Measurements from ENCODE around the gene PRRC2B.
"Not testable (repeated sequence)": the region's sequence is repeated elsewhere in the genome, so short reads cannot be mapped to it uniquely, and the experiment has no call there.

PRRC2B gene

GRCh38 chr9:131370638-131371037 lies 23.2 kb upstream of the PRRC2B start:
- no peak for DNase-seq (ENCODE audit: low read depth, low spot score)
- Histone ChIP-seq H3K9me3 (ENCODE audit: insufficient read depth, low read length) (peaks cover 17% of the 10 kb centered on the region; the same call in 1 of the 2 replicates), H3K9ac (ENCODE audit: insufficient read length, low read depth) (no peak overlapping the region), H3K36me3 (ENCODE audit: insufficient read depth, insufficient read length, low read length) (no peaks in the 10 kb centered on the region), H3K27me3 (ENCODE audit: insufficient read depth, insufficient read length) (no peaks in the 10 kb centered on the region), H3K4me3 (ENCODE audit: insufficient read length, low read depth) (no peak overlapping the region), H3K4me1 (ENCODE audit: insufficient read depth, insufficient read length) (no peaks in the 10 kb centered on the region)
- TF ChIP-seq ZNF274 (IDR thresholded peaks at IDR 0.05; ENCODE audit: low read depth, low read length) = no peak
- TF ChIP-seq SUZ12 (IDR thresholded peaks at IDR 0.05; ENCODE audit: extremely low read depth, insufficient read depth, insufficient read length) = no peak
- no peak for TF ChIP-seq YY1 (IDR thresholded peaks at IDR 0.05; ENCODE audit: insufficient read depth, insufficient read length)

DNA sequence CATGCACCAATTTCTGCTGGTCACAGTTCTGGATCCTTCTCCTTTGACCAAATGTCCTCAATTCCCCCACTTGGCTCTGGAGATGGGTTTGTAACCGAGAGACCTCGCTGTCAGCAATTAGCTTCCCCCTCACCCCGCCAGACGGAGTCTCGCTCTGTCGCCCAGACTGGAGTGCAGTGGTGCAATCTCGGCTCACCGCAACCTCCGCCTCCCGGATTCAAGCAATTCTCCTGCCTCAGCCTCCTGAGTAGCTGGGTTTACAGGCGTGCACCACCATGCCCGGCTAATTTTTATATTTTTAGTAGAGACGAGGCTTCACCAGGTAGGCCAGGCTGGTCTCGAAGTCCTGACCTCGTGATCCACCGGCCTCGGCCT lies 21.3 kb upstream of the PRRC2B start:
- H3K9ac ChIP-seq (ENCODE audit: insufficient read length, low read depth); DNase-seq (ENCODE audit: low read depth, low spot score); H3K4me1 ChIP-seq (ENCODE audit: insufficient read depth, insufficient read length); H3K36me3 ChIP-seq (ENCODE audit: insufficient read depth, insufficient read length, low read length); H3K27me3 ChIP-seq (ENCODE audit: insufficient read depth, insufficient read length): not testable (repeated sequence)
- Histone ChIP-seq H3K4me3 (ENCODE audit: insufficient read length, low read depth) (peak overlapping the region; percentile 62), H3K9me3 (ENCODE audit: insufficient read depth, low read length) (peaks cover 17% of the 10 kb centered on the region; the same call in 1 of the 2 replicates)

DNA sequence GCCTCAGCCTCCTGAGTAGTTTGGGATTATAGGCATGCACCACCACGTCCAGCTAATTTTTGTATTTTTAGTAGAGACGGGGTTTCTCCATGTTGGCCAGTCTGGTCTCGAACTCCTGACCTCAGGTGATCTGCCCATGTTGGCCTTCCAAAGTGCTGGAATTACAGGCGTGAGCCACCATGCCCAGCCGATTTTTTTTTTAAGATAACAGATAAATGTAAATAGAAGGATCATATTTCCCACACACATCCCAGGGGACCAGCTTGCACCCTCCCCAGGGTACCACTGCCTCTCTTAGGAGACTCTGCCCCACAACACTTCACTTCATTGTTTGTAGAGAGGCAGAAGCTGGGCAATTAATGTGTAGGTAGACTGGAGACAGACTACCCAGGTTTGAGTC lies 19.2 kb upstream of the PRRC2B start:
- peaks cover 17% of the 10 kb centered on the region; the same call in 1 of the 2 replicates for H3K9me3 ChIP-seq (ENCODE audit: insufficient read depth, low read length)
- not testable (repeated sequence) for H3K36me3 ChIP-seq (ENCODE audit: insufficient read depth, insufficient read length, low read length); H3K4me3 ChIP-seq (ENCODE audit: insufficient read length, low read depth); H3K9ac ChIP-seq (ENCODE audit: insufficient read length, low read depth); H3K4me1 ChIP-seq (ENCODE audit: insufficient read depth, insufficient read length); H3K27me3 ChIP-seq (ENCODE audit: insufficient read depth, insufficient read length); DNase-seq (ENCODE audit: low read depth, low spot score)

GRCh38 chr9:131379056-131379455 lies 14.8 kb upstream of the PRRC2B start:
- Histone ChIP-seq H3K36me3 (ENCODE audit: insufficient read depth, insufficient read length, low read length) (no peaks in the 10 kb centered on the region), H3K9ac (ENCODE audit: insufficient read length, low read depth) (no peak overlapping the region), H3K4me1 (ENCODE audit: insufficient read depth, insufficient read length) (peaks cover 8% of the 10 kb centered on the region), H3K27me3 (ENCODE audit: insufficient read depth, insufficient read length) (no peaks in the 10 kb centered on the region), H3K9me3 (ENCODE audit: insufficient read depth, low read length) (no peaks in the 10 kb centered on the region), H3K4me3 (ENCODE audit: insufficient read length, low read depth) (no peak overlapping the region)
- TF ChIP-seq ZNF274 (IDR thresholded peaks at IDR 0.05; ENCODE audit: low read depth, low read length) (no peak), YY1 (IDR thresholded peaks at IDR 0.05; ENCODE audit: insufficient read depth, insufficient read length) (no peak), SUZ12 (IDR thresholded peaks at IDR 0.05; ENCODE audit: extremely low read depth, insufficient read depth, insufficient read length) (no peak)
- DNase-seq (ENCODE audit: low read depth, low spot score) = no peak

GRCh38 chr9:131382850-131383729 lies 10.8 kb upstream of the PRRC2B start:
- Histone ChIP-seq H3K9me3 (ENCODE audit: insufficient read depth, low read length) (no peaks in the 10 kb centered on the region), H3K9ac (ENCODE audit: insufficient read length, low read depth) (no peak overlapping the region), H3K36me3 (ENCODE audit: insufficient read depth, insufficient read length, low read length) (no peaks in the 10 kb centered on the region), H3K4me3 (ENCODE audit: insufficient read length, low read depth) (no peak overlapping the region), H3K4me1 (ENCODE audit: insufficient read depth, insufficient read length) (peaks cover 8% of the 10 kb centered on the region), H3K27me3 (ENCODE audit: insufficient read depth, insufficient read length) (no peaks in the 10 kb centered on the region)
- no peak for TF ChIP-seq SUZ12 (IDR thresholded peaks at IDR 0.05; ENCODE audit: extremely low read depth, insufficient read depth, insufficient read length)
- TF ChIP-seq ZNF274 (IDR thresholded peaks at IDR 0.05; ENCODE audit: low read depth, low read length) = no peak
- TF ChIP-seq YY1 (IDR thresholded peaks at IDR 0.05; ENCODE audit: insufficient read depth, insufficient read length) = no peak
- peak; percentile 68 for DNase-seq (ENCODE audit: low read depth, low spot score)

DNA sequence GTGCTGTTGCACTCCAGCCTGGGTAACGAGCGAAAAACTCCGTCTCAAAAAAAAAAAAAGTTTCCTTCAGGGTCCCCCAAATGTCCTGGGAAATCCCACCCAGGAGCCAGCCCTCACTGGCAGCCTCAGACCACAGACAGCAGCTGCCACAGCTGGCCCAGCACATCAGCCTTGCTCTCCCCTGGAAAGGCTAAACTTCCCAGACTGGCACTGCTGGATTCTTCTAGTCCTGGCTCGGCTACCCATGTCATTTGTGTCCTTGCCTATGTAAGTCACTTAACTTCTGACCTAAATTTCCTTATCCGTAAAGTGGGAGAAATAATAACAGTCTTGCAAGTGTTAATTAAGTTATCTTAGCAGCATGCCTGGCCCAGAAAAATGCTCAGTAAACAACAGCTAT lies 8.6 kb upstream of the PRRC2B start:
- H3K4me3 ChIP-seq (ENCODE audit: insufficient read length, low read depth) = no peak overlapping the region
- H3K9ac ChIP-seq (ENCODE audit: insufficient read length, low read depth) = no peak overlapping the region
- H3K36me3 ChIP-seq (ENCODE audit: insufficient read depth, insufficient read length, low read length) = no peaks in the 10 kb centered on the region
- peaks cover 8% of the 10 kb centered on the region for H3K4me1 ChIP-seq (ENCODE audit: insufficient read depth, insufficient read length)
- no peaks in the 10 kb centered on the region for H3K9me3 ChIP-seq (ENCODE audit: insufficient read depth, low read length)
- no peak for DNase-seq (ENCODE audit: low read depth, low spot score)
- TF ChIP-seq YY1 (IDR thresholded peaks at IDR 0.05; ENCODE audit: insufficient read depth, insufficient read length) = no peak
- no peak for TF ChIP-seq SUZ12 (IDR thresholded peaks at IDR 0.05; ENCODE audit: extremely low read depth, insufficient read depth, insufficient read length)
- TF ChIP-seq ZNF274 (IDR thresholded peaks at IDR 0.05; ENCODE audit: low read depth, low read length) = no peak
- H3K27me3 ChIP-seq (ENCODE audit: insufficient read depth, insufficient read length) = no peaks in the 10 kb centered on the region

DNA sequence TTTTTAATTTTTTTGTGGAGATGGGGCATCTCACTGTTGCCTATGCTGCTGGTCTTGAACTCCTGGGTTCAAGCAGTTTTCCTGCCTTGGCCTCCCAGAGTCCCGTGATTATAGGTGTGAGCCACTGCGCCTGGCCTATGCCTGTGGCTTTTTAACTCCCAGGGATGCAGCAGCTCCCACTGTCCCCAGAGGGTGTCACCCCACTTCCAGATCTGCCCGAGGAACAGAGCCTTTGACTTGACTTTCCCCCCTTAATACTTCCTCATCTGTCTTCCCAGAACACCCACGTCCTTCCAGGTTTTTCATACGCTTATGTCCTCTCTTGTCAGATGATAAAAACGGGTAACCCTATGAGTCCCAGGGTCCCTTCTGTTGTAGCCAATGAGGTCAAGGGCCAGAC lies 7.6 kb upstream of the PRRC2B start:
- Histone ChIP-seq H3K9ac (ENCODE audit: insufficient read length, low read depth) (no peak overlapping the region), H3K4me3 (ENCODE audit: insufficient read length, low read depth) (no peak overlapping the region), H3K4me1 (ENCODE audit: insufficient read depth, insufficient read length) (peaks cover 8% of the 10 kb centered on the region), H3K9me3 (ENCODE audit: insufficient read depth, low read length) (no peaks in the 10 kb centered on the region), H3K36me3 (ENCODE audit: insufficient read depth, insufficient read length, low read length) (no peaks in the 10 kb centered on the region), H3K27me3 (ENCODE audit: insufficient read depth, insufficient read length) (no peaks in the 10 kb centered on the region)
- DNase-seq (ENCODE audit: low read depth, low spot score) = no peak
- TF ChIP-seq SUZ12 (IDR thresholded peaks at IDR 0.05; ENCODE audit: extremely low read depth, insufficient read depth, insufficient read length) (no peak), YY1 (IDR thresholded peaks at IDR 0.05; ENCODE audit: insufficient read depth, insufficient read length) (no peak), ZNF274 (IDR thresholded peaks at IDR 0.05; ENCODE audit: low read depth, low read length) (no peak)
